Measurements from ENCODE around the gene MED15.
A peak's percentile ranks its signal among the peaks of the same experiment; 100 is the strongest.

MED15 gene

GRCh38 chr22:20510811-20511577 lies 3.6 kb downstream of the MED15 start:
- no peak for DNase-seq

- no peak for DNase-seq
These were observed 4.3 kb downstream of the MED15 start for GRCh38 chr22:20511578-20512229.

- no peak for DNase-seq
These were observed 7.4 kb downstream of the MED15 start for GRCh38 chr22:20514658-20515406.

GRCh38 chr22:20516399-20516798 lies 9.0 kb downstream of the MED15 start:
- no peak for DNase-seq

GRCh38 chr22:20517422-20517821 lies 10.0 kb downstream of the MED15 start:
- DNase-seq, result no peak

GRCh38 chr22:20517841-20518592 lies 10.6 kb downstream of the MED15 start:
- no peak for DNase-seq

GRCh38 chr22:20519558-20519957 lies 12.1 kb downstream of the MED15 start:
- DNase-seq, result no peak

GRCh38 chr22:20520093-20520511 lies 12.7 kb downstream of the MED15 start:
- no peak for DNase-seq

GRCh38 chr22:20522134-20523004 lies 15.0 kb downstream of the MED15 start:
- no peak for DNase-seq

GRCh38 chr22:20523086-20523983 lies 15.9 kb downstream of the MED15 start:
- no peak for DNase-seq

GRCh38 chr22:20524004-20524481 lies 16.6 kb downstream of the MED15 start:
- no peak for DNase-seq

GRCh38 chr22:20525048-20525447 lies 17.6 kb downstream of the MED15 start:
- DNase-seq, result no peak

- DNase-seq, result no peak
These were observed 18.9 kb downstream of the MED15 start for GRCh38 chr22:20526305-20526627.

- peak; percentile 23 for DNase-seq
These were observed 19.4 kb downstream of the MED15 start for GRCh38 chr22:20526628-20527355.

- no peak for DNase-seq
These were observed 21.1 kb downstream of the MED15 start for GRCh38 chr22:20528405-20528978.

GRCh38 chr22:20530368-20531153 lies 23.2 kb downstream of the MED15 start:
- no peak for DNase-seq

- no peak for DNase-seq
These were observed 23.7 kb downstream of the MED15 start for GRCh38 chr22:20531154-20531403.

GRCh38 chr22:20531404-20532201 lies 24.2 kb downstream of the MED15 start:
- no peak for DNase-seq

Measured in retina (tissue), 1 donor.